ENCODE data around the gene MAST4.

The MAST4 gene

GRCh38 chr5:66850354-66851075 is 254.3 kb downstream of the MAST4 start:
- DNase-seq = no peak

GRCh38 chr5:66851306-66851705 is 255.1 kb downstream of the MAST4 start:
- DNase-seq = no peak

- DNase-seq = no peak
Measured at GRCh38 chr5:66854416-66854815, 258.2 kb downstream of the MAST4 start.

- DNase-seq = no peak
Measured at GRCh38 chr5:66856041-66856805, 260.0 kb downstream of the MAST4 start.

GRCh38 chr5:66859526-66859925 is 263.3 kb downstream of the MAST4 start:
- no peak for DNase-seq

GRCh38 chr5:66860199-66860975 is 264.2 kb downstream of the MAST4 start:
- DNase-seq = no peak

GRCh38 chr5:66861402-66861801 is 265.2 kb downstream of the MAST4 start:
- DNase-seq = peak in 1 of 3 experiments; percentile 25

GRCh38 chr5:66862020-66862419 is 265.8 kb downstream of the MAST4 start:
- peak in 2 of 3 experiments; percentile 1 to 32 for DNase-seq

- no peak for DNase-seq
Measured at GRCh38 chr5:66863243-66864170, 267.3 kb downstream of the MAST4 start.

- DNase-seq = no peak
Measured at GRCh38 chr5:66864240-66864884, 268.2 kb downstream of the MAST4 start.

GRCh38 chr5:66867618-66868322 is 271.6 kb downstream of the MAST4 start:
- no peak for DNase-seq

GRCh38 chr5:66869347-66869746 is 273.2 kb downstream of the MAST4 start:
- no peak for DNase-seq

GRCh38 chr5:66870708-66871107 is 274.5 kb downstream of the MAST4 start:
- no peak for DNase-seq

GRCh38 chr5:66871651-66872050 is 275.5 kb downstream of the MAST4 start:
- DNase-seq = no peak

- DNase-seq = no peak
Measured at GRCh38 chr5:66872736-66873331, 276.6 kb downstream of the MAST4 start.

GRCh38 chr5:66874004-66874403 is 277.8 kb downstream of the MAST4 start:
- DNase-seq = peak in 1 of 3 experiments; percentile 51

- DNase-seq = no peak
Measured at GRCh38 chr5:66875315-66875714, 279.1 kb downstream of the MAST4 start.

- DNase-seq = no peak
Measured at GRCh38 chr5:66876266-66876807, 280.1 kb downstream of the MAST4 start.

GRCh38 chr5:66877843-66878242 is 281.6 kb downstream of the MAST4 start:
- no peak for DNase-seq

- no peak for DNase-seq
Measured at GRCh38 chr5:66880401-66880800, 284.2 kb downstream of the MAST4 start.
